IPS DF 4.7 (cell line): ENCODE data around the gene CFDP1.
"Not testable (repeated sequence)": the region's sequence is repeated elsewhere in the genome, so short reads cannot be mapped to it uniquely, and the experiment has no call there.

ENCODE experiments used
- DNase-seq: peaks from one replicate; pipeline ENCODE4 v3.0.0-alpha.2; 2013; ENCODE audit warnings: low spot score; ENCODE audit errors: extremely low read depth

CFDP1 gene

DNA sequence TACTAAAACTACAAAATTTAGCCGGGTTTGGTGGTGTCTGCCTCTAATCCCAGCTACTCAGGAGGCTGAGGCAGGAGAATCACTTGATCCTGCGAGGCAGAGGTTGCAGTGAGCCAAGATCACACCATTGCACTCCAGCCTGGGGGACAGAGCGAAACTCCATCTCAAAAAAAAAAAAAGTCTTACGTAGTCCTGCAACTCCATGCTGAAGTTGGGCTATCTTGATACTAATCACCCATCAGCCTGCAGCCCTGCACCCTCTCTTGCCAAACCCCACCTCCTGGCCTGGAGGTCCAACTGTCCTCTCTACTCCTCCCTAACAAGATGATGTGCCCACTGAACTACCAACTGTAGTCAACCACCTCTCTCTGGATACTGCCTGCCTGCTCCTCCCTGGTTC lies 26.4 kb upstream of the CFDP1 start:
- no peak for DNase-seq

DNA sequence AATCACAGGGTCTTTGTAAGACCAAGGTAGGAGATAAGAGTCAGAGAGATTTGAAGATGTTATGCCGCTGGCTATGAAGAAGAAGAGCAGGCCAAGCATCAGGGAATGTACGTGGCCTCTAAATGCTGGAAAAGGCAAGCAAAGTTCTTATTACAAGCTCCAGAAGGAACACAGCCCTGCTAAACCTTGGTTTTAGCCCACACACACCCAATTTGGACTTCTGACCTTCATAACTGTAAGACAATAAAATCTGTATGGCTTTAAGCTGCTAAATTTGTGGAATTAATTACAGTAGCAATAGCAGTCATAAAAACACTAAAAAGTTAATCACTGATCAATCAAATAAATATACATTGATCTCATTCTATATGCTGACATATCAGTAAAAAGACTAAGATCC lies 25.1 kb upstream of the CFDP1 start:
- DNase-seq = no peak

DNA sequence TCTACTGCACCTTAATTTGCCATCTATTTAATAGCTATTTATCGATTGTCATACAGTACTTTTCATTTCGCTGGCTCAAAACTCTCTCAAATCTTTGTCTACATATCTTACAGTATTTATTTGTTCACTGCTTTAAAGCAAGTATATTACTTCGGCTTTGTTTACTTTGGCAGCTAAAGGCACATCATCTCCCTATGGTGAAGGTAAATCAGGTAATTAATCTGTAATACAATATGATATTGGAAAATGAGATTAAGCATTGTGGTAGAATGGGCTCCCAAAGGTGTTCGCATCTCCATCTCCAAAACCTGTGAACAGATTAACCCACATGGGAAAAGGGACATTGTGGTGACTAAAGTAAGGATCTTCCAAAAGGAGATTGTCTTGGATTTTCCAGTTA lies 24.7 kb upstream of the CFDP1 start:
- DNase-seq = no peak

DNA sequence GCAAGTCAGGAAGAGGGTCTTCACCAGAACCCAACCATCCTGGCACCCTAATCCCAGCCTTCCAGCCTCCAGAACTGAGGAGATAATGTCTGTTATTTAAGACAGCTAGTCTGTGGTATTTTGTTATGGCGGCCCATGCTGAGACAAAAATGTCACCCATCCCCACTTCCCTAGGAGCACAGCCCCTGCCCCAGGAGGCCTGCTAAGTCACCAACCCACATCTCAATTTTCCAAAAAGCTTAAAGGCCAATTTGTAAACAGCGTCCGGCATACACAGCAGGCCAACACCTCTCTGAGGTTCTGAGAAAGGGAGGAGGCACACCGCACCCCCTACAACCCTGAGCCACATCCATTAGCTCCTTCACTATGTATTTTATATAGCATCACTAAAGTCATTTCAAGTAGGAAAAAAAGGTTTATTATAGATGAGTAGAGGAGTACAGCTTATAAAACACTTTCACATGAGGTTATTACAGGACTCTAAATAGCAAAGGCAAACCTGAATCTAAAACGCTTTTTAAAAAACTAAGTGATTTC lies 24.2 kb upstream of the CFDP1 start:
- DNase-seq = no peak

DNA sequence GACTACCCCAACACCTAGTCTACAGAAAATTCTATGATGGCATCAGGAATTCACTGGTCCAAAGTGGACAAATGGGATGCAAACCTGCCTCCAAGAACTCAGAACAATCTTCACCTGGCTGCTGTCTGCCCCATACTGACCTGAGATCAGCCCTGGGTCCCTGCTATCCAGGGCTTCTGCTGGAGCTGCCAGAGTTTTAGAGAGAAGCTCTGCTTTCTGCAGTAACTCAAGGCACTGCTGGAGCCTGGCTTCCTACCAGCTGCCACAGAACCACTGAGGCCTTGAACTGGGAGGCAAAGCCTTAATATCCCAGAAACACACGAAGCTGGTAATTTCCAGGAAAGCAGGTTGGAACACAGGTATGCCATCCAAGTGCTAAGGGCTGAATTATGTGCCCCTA lies 23.7 kb upstream of the CFDP1 start:
- no peak for DNase-seq

DNA sequence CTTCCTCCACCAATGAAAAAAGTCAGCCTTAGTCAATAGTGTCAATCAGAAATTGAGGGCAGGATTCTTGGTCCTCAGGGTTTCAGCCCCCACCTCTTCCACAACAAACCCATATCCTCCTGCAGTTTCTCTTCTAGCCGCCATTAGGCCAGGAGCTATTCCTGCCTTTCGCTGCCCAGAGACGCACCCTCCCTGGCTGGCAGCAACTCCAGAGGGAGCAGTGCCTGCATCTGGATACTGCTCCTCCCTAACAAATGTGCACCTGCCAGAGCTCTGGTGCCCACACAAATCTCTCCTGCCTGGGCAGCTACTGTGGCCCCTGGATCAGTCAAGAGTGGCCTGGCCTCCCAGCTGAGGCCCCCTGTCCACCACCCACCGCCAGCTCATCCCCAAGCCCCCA lies 23.2 kb upstream of the CFDP1 start:
- DNase-seq = not testable (repeated sequence)

DNA sequence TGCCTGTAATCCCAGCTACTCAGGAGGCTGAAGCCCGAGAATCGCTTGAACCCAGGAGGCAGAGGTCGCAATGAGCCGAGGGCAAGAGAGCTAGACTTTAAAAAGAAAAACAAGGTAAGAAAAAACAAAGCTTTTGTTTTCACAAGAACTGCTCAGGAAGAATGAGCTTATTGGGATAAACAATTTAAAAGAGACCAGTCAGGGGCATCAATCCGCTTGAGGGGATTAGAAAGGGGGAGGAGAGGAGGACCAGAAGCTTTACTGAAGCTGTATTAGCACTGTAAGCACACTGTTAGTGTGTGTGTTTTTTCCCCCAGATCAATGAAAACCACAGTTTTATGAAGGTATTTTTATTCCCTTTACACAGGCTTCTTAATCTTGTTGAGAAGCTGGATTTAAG lies 22.4 kb upstream of the CFDP1 start:
- no peak for DNase-seq

DNA sequence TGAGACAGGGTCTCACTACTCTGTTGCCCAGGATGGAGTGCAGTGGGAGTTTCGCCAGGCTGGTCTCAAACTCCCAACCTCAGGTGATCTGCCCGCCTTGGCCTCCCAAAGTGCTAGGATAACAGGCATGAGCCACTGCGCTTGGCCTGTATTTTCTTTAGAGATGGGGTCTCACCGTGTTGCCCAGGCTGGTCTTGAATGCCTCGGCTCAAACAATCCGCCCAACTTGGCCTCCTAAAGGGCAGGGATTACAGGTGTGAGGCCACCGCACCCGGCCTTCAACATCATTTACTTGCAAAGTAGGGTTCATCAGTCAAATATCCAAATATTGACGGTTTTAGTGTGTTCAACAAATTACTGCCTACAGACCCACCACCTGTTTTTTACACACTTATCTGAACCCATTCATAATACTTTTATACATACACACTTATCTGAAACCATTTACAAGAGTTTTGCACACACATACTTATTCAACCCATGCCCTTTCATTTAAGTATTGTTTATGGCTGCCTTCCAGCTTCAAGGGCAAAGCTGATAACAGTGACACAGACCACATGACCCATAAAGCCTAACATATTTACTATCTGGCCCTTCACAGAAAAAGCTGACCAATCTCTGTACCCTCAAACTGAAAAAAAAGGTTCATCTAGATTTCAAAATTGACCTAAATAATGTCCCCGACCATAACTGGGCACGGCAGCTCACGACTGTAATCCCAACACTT lies 19.3 kb upstream of the CFDP1 start:
- DNase-seq = no peak

DNA sequence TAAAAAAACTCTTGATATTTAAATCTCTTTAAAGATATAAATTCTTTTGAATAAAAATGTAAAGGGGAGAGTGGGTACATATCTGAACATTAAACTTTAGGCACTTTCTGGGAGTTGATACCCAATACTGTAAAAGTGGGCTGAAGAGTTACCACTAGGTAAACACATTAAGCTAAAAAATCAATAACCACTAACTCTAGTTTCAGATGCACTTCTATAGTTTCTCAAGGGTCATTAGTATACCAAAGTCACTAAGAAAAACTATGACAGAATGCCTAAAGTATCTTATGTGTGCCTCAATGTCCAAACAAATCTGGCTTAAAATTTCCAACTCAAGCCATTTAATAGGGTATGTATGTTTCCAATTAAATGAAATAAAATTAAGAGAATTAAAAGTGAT lies 13.1 kb upstream of the CFDP1 start:
- no peak for DNase-seq

DNA sequence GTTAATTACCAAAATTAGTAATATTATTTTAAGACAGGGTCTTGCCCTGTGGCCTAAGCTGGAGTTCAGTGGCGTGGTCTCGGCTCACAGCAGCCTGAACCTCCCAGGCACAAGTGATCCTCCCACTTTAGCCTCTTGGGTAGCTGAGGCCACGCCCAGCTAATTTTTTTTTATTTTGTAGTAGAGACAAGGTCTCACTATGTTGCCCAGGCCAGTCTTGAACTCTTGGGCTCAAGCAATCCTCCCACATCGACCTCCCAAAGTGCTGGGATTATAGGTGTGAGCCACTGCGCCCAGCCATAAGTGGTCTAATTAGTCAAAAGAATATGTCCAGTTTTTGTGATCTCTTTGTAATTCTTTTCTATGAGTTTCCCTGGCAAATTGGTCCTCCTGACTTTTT lies 12.0 kb upstream of the CFDP1 start:
- DNase-seq = no peak

DNA sequence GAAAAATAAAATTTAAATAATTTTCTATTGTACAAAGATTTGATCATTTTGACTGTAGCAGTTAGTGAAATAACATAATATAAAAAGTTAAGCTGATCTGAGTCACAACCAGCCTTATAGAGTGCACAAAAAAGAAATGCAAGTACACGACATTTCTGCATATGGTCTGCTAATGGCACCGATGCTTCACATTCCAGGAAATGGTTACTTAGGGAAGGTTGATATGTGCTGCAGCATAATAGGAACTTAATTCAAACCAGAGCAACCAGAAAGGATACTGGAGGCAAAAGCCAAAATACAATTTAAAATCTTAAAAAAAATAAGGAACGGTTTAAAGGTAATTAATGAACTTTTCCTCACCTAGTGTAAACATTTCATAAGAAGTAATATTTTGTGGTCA lies 10.0 kb upstream of the CFDP1 start:
- no peak for DNase-seq

DNA sequence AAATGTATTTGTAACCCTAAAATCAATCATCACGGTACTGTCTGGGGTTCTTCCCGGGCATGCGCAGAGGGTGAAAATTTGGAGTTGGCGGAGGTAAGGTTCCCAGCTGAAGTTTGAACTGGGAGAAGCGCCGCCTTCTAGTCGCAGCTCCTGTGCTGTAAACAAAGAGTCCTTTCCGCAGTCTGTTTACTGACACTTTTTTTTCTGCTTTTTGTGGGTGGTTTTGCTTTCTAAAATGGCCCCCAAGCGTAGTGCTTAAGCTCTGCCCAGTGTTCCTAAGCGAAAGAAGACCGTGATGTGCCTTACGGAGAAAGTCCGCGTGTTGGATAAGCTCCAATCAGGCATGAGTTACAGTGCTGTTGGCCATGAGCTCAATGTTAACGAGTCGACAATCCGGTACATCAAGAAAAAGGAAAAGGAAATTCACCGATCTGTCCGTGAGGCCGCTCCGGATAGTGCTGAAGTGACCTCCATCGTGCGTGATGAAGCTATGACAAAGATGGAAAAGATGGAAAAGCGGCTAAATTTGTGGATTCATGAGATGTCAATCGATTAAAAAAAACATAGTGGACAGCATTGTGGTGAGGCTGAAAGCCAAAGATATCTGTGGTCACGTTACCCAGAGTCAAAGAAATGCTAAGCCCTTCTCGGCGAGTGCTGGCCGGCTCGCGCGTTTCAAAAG lies 570 bp upstream of the CFDP1 start:
- DNase-seq = peak; percentile 69

DNA sequence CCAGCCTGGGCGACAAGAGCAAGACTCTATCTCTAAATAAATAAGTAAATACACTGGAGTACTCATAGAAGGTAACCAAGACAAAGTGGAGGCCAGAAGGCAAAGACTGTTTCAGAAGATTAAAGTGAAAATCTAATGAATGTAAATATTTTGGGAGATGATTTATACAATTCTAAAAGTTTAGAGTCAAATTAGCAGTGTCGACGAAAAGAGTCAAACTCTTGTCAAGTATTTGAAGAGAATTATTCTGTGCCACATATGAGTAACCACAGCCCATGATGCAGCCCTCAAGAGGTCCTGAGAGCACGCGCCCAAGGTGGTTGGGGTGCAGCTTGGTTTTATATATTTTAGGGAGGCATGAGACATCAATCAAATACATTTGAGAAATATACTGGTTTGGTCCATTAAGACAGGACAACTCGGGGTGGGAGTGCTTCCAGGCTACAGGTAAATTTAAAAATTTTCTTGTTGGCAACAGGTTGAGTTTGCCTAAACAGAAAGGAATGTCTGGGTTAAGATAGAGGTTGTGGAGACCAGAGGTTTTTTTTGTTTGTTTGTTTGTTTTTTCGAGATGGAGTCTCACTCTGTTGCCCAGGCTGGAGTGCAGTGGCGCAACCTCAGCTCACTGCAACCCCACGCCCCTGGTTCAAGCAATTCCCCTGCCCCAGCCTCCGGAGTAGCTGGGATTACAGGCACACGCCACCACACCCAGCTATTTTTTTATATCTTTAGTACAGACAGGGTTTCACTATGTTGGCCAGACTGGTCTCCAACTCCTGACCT lies 3.5 kb downstream of the CFDP1 start:
- DNase-seq = no peak

DNA sequence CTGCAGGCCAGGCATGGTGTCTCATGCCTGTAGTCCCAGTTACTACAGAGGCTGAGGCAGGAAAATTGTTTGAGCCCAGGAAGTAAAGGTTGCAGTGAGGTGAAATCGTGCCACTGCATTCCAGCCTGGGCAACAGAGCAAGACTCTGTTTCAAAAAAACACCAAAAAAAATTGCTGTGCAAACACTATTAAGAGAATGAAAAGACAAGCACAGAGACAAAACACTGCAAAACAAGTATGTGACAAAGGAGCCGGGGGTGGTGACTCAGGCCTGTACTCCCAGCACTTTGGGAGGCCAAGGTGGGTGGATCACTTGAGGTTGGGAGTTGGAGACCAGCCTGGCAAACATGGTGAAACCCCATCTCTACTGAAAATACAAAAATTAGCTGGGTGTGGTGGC lies 6.8 kb downstream of the CFDP1 start:
- not testable (repeated sequence) for DNase-seq

DNA sequence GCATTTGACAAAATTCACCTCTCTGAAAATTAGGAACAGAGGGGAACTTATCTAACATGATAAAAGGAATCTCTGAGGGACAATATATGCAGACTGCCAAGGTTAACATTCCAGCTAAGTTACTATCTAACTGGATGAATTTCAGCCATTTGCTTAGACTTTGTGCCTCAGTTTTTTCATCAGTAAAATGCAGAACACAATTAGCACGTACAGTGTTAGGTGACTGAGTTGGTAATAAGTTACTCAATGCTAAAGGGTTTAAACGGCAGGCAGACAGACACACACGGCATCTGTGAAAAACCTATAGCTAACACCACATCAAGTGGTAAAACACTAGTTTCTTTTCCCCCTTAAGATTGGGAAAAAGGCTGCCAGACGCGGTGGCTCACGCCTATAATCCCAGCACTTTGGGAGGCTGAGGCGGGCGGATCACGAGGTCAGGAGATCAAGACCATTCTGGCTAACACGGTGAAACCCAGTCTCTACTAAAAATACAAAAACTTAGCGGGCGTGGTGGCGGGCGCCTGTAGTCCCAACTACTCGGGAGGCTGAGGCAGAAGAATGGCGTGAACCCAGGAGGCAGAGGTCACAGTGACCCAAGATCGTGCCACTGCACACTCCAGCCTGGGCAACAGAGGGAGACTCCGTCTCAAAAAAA lies 9.1 kb downstream of the CFDP1 start:
- DNase-seq = not testable (repeated sequence)

DNA sequence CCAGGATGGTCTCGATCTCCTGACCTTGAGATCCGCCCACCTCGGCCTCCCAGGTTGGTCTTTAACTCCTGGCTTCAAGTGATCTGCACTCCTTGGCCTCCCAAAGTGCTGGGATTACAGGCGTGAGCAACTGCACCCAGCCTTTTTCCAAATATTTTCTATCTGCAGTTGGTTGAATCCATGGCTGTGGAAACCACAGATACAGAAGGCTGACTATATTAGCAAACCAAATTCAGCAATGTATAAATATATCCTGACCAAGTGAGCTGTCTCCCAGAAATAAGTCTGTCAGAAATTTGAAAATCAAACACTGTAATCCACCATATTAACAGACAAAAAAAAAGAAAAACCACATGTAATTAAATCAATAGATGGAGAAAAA lies 9.6 kb downstream of the CFDP1 start:
- DNase-seq = no peak

DNA sequence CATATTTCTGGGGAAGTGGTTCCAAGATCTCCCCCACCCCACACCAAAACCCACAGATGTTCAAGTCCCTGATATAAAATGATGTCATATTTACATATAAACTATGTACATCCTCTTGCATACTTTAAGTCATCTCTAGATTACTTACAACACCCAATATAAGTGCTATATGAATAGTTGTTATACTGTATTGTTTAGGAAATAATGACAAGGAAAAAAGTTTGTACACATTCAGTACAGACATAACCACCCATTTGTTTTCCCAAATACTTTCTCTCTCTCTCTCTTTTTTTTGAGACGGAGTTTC lies 11.5 kb downstream of the CFDP1 start:
- no peak for DNase-seq

DNA sequence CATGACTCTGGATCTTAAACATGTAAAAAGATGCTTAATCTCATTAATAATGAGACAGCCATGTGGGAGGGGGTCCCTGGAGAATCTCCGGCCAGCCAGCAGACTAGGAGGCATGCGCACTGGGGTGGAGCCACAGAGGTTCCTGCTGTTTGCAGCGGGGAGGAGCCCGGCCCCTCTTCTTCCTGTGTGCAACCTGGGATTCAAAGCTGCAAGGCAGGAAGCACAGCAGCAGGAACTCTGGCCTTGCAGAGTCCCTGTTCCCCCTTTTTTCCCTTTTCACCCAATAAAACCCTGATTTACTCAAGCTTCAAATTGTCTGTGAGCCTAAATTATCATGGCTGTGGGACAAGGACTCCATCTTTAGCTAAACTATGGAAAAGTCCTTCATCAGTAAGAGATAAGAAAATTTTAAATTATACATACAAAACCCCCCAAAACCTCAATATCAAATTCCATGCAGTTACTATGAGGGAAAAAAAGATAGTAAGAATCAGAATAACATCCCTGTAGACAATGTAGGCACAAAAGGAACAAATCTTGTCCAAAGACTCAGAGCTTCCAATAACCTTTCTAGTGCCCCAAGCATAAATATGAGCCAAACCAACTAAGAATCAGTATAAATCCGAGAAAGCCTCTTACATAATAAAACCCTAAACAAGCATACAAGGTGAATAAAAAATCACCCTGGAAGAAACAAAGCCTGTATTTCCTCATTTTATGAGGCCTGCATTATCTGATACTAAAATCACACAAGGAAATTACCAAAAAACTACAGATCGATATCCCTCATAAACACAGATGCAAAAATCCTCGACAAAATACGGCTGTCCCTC lies 12.1 kb downstream of the CFDP1 start:
- DNase-seq = no peak

DNA sequence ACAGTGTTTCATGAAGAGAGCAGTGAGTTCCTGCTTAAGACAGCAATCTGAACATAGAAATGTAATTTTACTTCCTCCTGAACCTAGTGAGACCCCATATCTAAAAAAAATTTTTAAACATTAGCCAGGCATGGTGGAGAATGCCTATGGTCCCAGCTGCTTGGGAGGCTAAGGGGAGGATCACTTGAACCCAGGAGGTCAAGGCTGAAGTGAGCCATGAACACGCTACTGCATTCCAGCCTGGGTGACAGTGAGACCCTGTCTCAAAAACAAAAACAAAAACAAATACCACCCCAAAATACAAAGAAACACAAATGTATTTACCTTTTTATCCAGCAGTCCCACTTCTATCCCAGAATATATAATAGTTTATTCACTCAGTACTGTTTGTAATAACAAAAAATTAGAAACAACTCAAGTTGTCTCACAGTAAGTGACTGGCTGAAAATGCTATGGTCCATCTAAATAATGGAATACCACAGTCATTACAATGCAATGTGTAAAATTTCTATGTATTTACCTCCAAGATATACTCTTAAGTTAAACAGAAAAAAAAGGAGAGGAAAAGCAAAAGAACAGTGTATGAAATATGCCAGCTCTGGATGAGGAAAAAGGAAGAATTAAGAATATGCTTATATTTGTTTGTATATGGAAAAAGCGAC lies 16.3 kb downstream of the CFDP1 start:
- no peak for DNase-seq

DNA sequence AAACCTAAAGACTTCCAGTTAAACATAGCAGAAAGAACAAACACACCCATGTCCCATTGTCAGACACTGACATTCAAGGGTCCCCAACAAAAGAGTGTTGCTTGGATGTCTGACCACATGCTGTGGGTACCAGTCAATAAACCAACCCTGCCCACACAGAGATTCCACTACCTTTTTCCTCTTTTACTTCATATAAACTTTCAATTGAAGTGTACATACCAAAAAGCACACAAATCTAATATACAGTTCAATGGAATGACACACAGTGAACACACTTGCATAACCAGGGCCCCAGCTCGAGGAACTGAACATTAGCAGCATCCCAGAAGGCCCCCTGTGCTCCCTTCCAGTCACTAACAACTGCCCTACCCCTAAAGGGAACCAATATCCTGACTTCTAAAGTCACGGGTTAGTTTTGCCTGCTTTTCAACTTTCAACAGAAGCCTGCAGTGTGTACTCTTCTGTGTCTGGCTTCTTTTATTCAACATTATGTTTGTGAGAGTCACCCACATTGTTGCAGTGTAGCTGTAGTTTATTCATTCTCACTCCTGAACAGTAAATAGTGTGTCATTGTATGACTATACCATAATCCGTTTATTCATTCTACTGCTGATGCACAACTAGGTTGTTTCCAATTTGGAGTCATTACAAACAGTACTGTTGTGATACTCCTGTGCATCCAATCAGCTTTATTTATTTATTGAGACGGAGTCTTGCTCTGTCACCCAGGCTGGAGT lies 18.0 kb downstream of the CFDP1 start:
- no peak for DNase-seq
